ENCODE measurements around the gene GPR137B. TPM values are rescaled to one million over a fixed set of nuclear protein-coding genes. Genes with fewer than 3 reads are reported as not detected.

Gene GPR137B
- total and polyA plus RNA-seq, 2 of the 8 experiments (the other 6 are each of a cell fraction or from before 2014, with no cell fraction given), result 6.9 to 7.7 TPM

DNA sequence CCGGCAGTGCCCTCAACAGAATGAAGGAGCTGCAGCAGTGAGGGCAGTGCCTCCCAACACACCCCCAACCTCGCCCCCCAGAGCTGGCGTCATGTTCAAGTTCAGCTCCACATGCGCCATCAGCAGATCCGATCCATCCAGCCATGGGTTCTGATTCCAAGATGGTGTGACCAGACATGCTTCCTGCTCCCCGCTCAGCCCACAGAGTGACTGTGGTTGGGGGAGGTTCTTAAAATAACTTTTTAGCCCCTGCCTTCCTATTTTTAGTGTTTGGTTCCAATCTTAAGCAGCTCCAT lies 30.1 kb upstream of the GPR137B start (continued):
- TF ChIP-seq, protein P1, sequence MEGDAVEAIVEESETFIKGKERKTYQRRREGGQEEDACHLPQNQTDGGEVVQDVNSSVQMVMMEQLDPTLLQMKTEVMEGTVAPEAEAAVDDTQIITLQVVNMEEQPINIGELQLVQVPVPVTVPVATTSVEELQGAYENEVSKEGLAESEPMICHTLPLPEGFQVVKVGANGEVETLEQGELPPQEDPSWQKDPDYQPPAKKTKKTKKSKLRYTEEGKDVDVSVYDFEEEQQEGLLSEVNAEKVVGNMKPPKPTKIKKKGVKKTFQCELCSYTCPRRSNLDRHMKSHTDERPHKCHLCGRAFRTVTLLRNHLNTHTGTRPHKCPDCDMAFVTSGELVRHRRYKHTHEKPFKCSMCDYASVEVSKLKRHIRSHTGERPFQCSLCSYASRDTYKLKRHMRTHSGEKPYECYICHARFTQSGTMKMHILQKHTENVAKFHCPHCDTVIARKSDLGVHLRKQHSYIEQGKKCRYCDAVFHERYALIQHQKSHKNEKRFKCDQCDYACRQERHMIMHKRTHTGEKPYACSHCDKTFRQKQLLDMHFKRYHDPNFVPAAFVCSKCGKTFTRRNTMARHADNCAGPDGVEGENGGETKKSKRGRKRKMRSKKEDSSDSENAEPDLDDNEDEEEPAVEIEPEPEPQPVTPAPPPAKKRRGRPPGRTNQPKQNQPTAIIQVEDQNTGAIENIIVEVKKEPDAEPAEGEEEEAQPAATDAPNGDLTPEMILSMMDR (IDR thresholded peaks at IDR 0.05; ENCODE audit: control extremely low read depth in 1 of 3, insufficient read depth in 1 of 3, low read depth in 1 of 3, low read length in 3 of 3), result no peak
- TF ChIP-seq TAF1 (IDR thresholded peaks at IDR 0.05; ENCODE audit: low read depth, low read length) (no peak), CHD1 (IDR thresholded peaks at IDR 0.05; ENCODE audit: low read depth, low read length) (no peak), CTBP2 (IDR thresholded peaks at IDR 0.05; ENCODE audit: borderline replicate concordance, insufficient read depth, insufficient read length, low read length) (no peak)
- TF ChIP-seq, protein P2, sequence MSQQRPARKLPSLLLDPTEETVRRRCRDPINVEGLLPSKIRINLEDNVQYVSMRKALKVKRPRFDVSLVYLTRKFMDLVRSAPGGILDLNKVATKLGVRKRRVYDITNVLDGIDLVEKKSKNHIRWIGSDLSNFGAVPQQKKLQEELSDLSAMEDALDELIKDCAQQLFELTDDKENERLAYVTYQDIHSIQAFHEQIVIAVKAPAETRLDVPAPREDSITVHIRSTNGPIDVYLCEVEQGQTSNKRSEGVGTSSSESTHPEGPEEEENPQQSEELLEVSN (IDR thresholded peaks at IDR 0.05), result no peak
- TF ChIP-seq, protein P3, sequence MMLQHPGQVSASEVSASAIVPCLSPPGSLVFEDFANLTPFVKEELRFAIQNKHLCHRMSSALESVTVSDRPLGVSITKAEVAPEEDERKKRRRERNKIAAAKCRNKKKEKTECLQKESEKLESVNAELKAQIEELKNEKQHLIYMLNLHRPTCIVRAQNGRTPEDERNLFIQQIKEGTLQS (IDR thresholded peaks at IDR 0.05; ENCODE audit: insufficient read depth, low read depth, low read length), result no peak
